Memory B cell (primary cell): Measurements from ENCODE around the gene HNF1A.

Source experiments
- ATAC-seq: fragments of 150-1000 bp; cut with Tn5 transposase; 2 replicates; pipeline ENCODE4 v1.10.0; 2021; ENCODE audit warnings: low read depth, mild to moderate bottlenecking, moderate library complexity
- DNase-seq, 2 donors: peaks; one replicate each; pipeline ENCODE4 v3.0.0; 2022; ENCODE audit warnings: low spot score in 2 of 2
- H3K27ac Mint-ChIP-seq: one replicate; pipeline ENCODE4 v1.8.0; 2022; ENCODE audit warnings: mild to moderate bottlenecking, moderate library complexity, mixed read lengths
- H3K27me3 Mint-ChIP-seq: one replicate; pipeline ENCODE4 v1.8.0; 2022; ENCODE audit warnings: mixed read lengths
- H3K36me3 Mint-ChIP-seq: one replicate; pipeline ENCODE4 v1.8.0; 2022; ENCODE audit warnings: mild to moderate bottlenecking, mixed read lengths
- H3K4me1 Mint-ChIP-seq: one replicate; pipeline ENCODE4 v1.8.0; 2022; ENCODE audit warnings: mixed read lengths
- H3K4me3 Mint-ChIP-seq: one replicate; pipeline ENCODE4 v1.8.0; 2022; ENCODE audit warnings: mild to moderate bottlenecking, moderate library complexity, mixed read lengths
- H3K9me3 Mint-ChIP-seq: one replicate; pipeline ENCODE4 v1.8.0; 2022; ENCODE audit warnings: mixed read lengths

Gene HNF1A

GRCh38 chr12:120970310-120970709, 8.0 kb upstream of the HNF1A start:
- DNase-seq = no peak
- no peaks in the 10 kb centered on the region for H3K9me3 Mint-ChIP-seq
- H3K4me3 Mint-ChIP-seq = no peak overlapping the region

GRCh38 chr12:120971299-120972180, 6.8 kb upstream of the HNF1A start:
- ATAC-seq = peak; percentile 96
- no peaks in the 10 kb centered on the region for H3K36me3 Mint-ChIP-seq
- peaks cover 7% of the 10 kb centered on the region for H3K4me1 Mint-ChIP-seq
- peak; percentile 22 to 59 for DNase-seq
- no peaks in the 10 kb centered on the region for H3K9me3 Mint-ChIP-seq
- no peak overlapping the region for H3K27ac Mint-ChIP-seq
- H3K27me3 Mint-ChIP-seq = peaks cover 3% of the 10 kb centered on the region
- no peak overlapping the region for H3K4me3 Mint-ChIP-seq

More at GRCh38 chr12:120970310-120970709, 8.0 kb upstream of the HNF1A start:
- peaks cover 6% of the 10 kb centered on the region for H3K27me3 Mint-ChIP-seq
- H3K27ac Mint-ChIP-seq = no peak overlapping the region
- H3K36me3 Mint-ChIP-seq = no peaks in the 10 kb centered on the region
- no peak for ATAC-seq
- H3K4me1 Mint-ChIP-seq = peaks cover 7% of the 10 kb centered on the region

- Mint-ChIP-seq H3K36me3 (no peaks in the 10 kb centered on the region), H3K9me3 (no peaks in the 10 kb centered on the region), H3K4me3 (no peak overlapping the region), H3K27me3 (peaks cover 3% of the 10 kb centered on the region), H3K4me1 (peaks cover 7% of the 10 kb centered on the region), H3K27ac (no peak overlapping the region)
- DNase-seq (no peak), ATAC-seq (no peak)
Observed at GRCh38 chr12:120972870-120973543, 5.3 kb upstream of the HNF1A start.

- no peaks in the 10 kb centered on the region for H3K9me3 Mint-ChIP-seq
- no peak for DNase-seq
- H3K4me3 Mint-ChIP-seq = no peak overlapping the region
- H3K36me3 Mint-ChIP-seq = no peaks in the 10 kb centered on the region
- no peaks in the 10 kb centered on the region for H3K4me1 Mint-ChIP-seq
- peaks cover 4% of the 10 kb centered on the region for H3K27me3 Mint-ChIP-seq
- H3K27ac Mint-ChIP-seq = no peak overlapping the region
- no peak for ATAC-seq
Observed at GRCh38 chr12:120977531-120978295, 630 bp upstream of the HNF1A start.

GRCh38 chr12:120979220-120979861, 998 bp downstream of the HNF1A start:
- peaks cover 2% of the 10 kb centered on the region for H3K4me1 Mint-ChIP-seq
- H3K4me3 Mint-ChIP-seq = no peak overlapping the region
- no peak for DNase-seq
- ATAC-seq = no peak
- no peaks in the 10 kb centered on the region for H3K9me3 Mint-ChIP-seq
- H3K27ac Mint-ChIP-seq = no peak overlapping the region
- H3K27me3 Mint-ChIP-seq = peaks cover 7% of the 10 kb centered on the region
- no peaks in the 10 kb centered on the region for H3K36me3 Mint-ChIP-seq

GRCh38 chr12:120979862-120980696, 1.7 kb downstream of the HNF1A start:
- Mint-ChIP-seq H3K4me3 (no peak overlapping the region), H3K4me1 (peaks cover 3% of the 10 kb centered on the region), H3K9me3 (no peaks in the 10 kb centered on the region), H3K36me3 (no peaks in the 10 kb centered on the region), H3K27me3 (peaks cover 9% of the 10 kb centered on the region), H3K27ac (no peak overlapping the region)
- ATAC-seq = no peak
- no peak for DNase-seq

GRCh38 chr12:120980800-120981368, 2.5 kb downstream of the HNF1A start:
- no peaks in the 10 kb centered on the region for H3K9me3 Mint-ChIP-seq

GRCh38 chr12:120981407-120981941, 3.1 kb downstream of the HNF1A start:
- Mint-ChIP-seq H3K27me3 (peaks cover 11% of the 10 kb centered on the region), H3K4me1 (peaks cover 3% of the 10 kb centered on the region), H3K9me3 (no peaks in the 10 kb centered on the region), H3K27ac (no peak overlapping the region), H3K4me3 (no peak overlapping the region), H3K36me3 (no peaks in the 10 kb centered on the region)
- ATAC-seq (no peak), DNase-seq (no peak)

More at GRCh38 chr12:120980800-120981368, 2.5 kb downstream of the HNF1A start:
- Mint-ChIP-seq H3K4me3 (no peak overlapping the region), H3K4me1 (peaks cover 3% of the 10 kb centered on the region), H3K36me3 (no peaks in the 10 kb centered on the region), H3K27ac (no peak overlapping the region), H3K27me3 (peaks cover 9% of the 10 kb centered on the region)
- no peak for ATAC-seq
- DNase-seq = no peak

GRCh38 chr12:120982659-120983058, 4.3 kb downstream of the HNF1A start:
- Mint-ChIP-seq H3K9me3 (no peaks in the 10 kb centered on the region), H3K4me3 (no peak overlapping the region), H3K4me1 (peaks cover 3% of the 10 kb centered on the region), H3K27me3 (peaks cover 11% of the 10 kb centered on the region), H3K27ac (no peak overlapping the region), H3K36me3 (no peaks in the 10 kb centered on the region)
- DNase-seq = no peak
- ATAC-seq = no peak

GRCh38 chr12:120983759-120984158, 5.4 kb downstream of the HNF1A start:
- peaks cover 2% of the 10 kb centered on the region for H3K36me3 Mint-ChIP-seq
- H3K4me3 Mint-ChIP-seq = no peak overlapping the region
- H3K4me1 Mint-ChIP-seq = peaks cover 3% of the 10 kb centered on the region
- H3K27me3 Mint-ChIP-seq = peaks cover 17% of the 10 kb centered on the region
- DNase-seq (no peak), ATAC-seq (no peak)
- H3K27ac Mint-ChIP-seq = no peak overlapping the region
- peaks cover 3% of the 10 kb centered on the region for H3K9me3 Mint-ChIP-seq

- Mint-ChIP-seq H3K4me3 (no peak overlapping the region), H3K27ac (no peak overlapping the region), H3K4me1 (peaks cover 3% of the 10 kb centered on the region), H3K36me3 (peaks cover 2% of the 10 kb centered on the region), H3K27me3 (peaks cover 20% of the 10 kb centered on the region), H3K9me3 (peaks cover 3% of the 10 kb centered on the region)
- DNase-seq = no peak
- no peak for ATAC-seq
Observed at GRCh38 chr12:120984351-120984898, 6.1 kb downstream of the HNF1A start.

- no peak for DNase-seq
- Mint-ChIP-seq H3K36me3 (peaks cover 2% of the 10 kb centered on the region), H3K4me1 (peaks cover 3% of the 10 kb centered on the region), H3K27ac (no peak overlapping the region), H3K9me3 (peaks cover 3% of the 10 kb centered on the region), H3K27me3 (peaks cover 15% of the 10 kb centered on the region), H3K4me3 (no peak overlapping the region)
- ATAC-seq = no peak
Observed at GRCh38 chr12:120988234-120988633, 9.9 kb downstream of the HNF1A start.
